Calu3 (cell line): ENCODE data around the gene CCDC127. TPM values are rescaled to one million over a fixed set of nuclear protein-coding genes. Genes with fewer than 3 reads are reported as not detected.
"Not testable (repeated sequence)": the region's sequence is repeated elsewhere in the genome, so short reads cannot be mapped to it uniquely, and the experiment has no call there.

Source experiments
- BruUV-seq: library from RNA; stranded (reverse); fragments of 400-500 nt; replicated peaks from 2 replicates; lab custom pipeline; 2021; lab: Mats Ljungman, UMichigan
- CTCF ChIA-PET: fragments of 300-600 bp; sonication (Branson Sonifier 250); formaldehyde crosslinking; loops from one replicate; lab custom pipeline; 2022; ENCODE audit warnings: antibody characterized with exemption; lab: Charles Lee
- DNase-seq: peaks from one replicate; pipeline ENCODE4 v3.0.0; 2022
- H3K27ac Mint-ChIP-seq: one replicate; pipeline ENCODE4 v1.8.0; 2022; ENCODE audit warnings: mixed read lengths; ENCODE audit not compliant: unreplicated experiment
- H3K27me3 Mint-ChIP-seq: one replicate; pipeline ENCODE4 v1.8.0; 2022; ENCODE audit warnings: mixed read lengths; ENCODE audit not compliant: unreplicated experiment
- H3K36me3 Mint-ChIP-seq: one replicate; pipeline ENCODE4 v1.8.0; 2022; ENCODE audit warnings: mild to moderate bottlenecking, moderate library complexity, mixed read lengths; ENCODE audit not compliant: insufficient read depth, unreplicated experiment
- H3K4me1 Mint-ChIP-seq: one replicate; pipeline ENCODE4 v1.8.0; 2022; ENCODE audit warnings: mild to moderate bottlenecking, low read depth, mixed read lengths; ENCODE audit not compliant: unreplicated experiment
- H3K4me3 Mint-ChIP-seq: one replicate; pipeline ENCODE4 v1.8.0; 2022; ENCODE audit warnings: mild to moderate bottlenecking, low read depth, moderate library complexity, mixed read lengths; ENCODE audit not compliant: unreplicated experiment
- H3K9me3 Mint-ChIP-seq: one replicate; pipeline ENCODE4 v1.8.0; 2022; ENCODE audit warnings: low read depth, mixed read lengths; ENCODE audit not compliant: unreplicated experiment
- intact Hi-C: fragments of 100-400 bp; cut with micrococcal nuclease; formaldehyde crosslinking; loops from one replicate; pipeline ENCODE4 v1.10.0; 2022; ENCODE audit not compliant: unreplicated experiment
- total RNA-seq: library from RNA; stranded (reverse); gene quantifications from 2 replicates; pipeline ENCODE4 v1.2.3, GENCODE V29; 2022

CCDC127 gene
- total RNA-seq, 1 experiment from 2014 or later, result 7.3 TPM

GRCh38 chr5:250396-250795 lies 32.4 kb upstream of the CCDC127 start:
- H3K36me3 Mint-ChIP-seq, result peaks cover 16% of the 10 kb centered on the region
- CTCF ChIA-PET, H3K27ac Mint-ChIP-seq: not testable (repeated sequence)

GRCh38 chr5:245717-246116 lies 27.8 kb upstream of the CCDC127 start:
- DNase-seq, H3K4me3 Mint-ChIP-seq, CTCF ChIA-PET, intact Hi-C loops, H3K4me1 Mint-ChIP-seq, BruUV-seq, H3K27me3 Mint-ChIP-seq, H3K9me3 Mint-ChIP-seq, H3K27ac Mint-ChIP-seq: not testable (repeated sequence)
- H3K36me3 Mint-ChIP-seq, result peaks cover 18% of the 10 kb centered on the region

More at GRCh38 chr5:250396-250795, 32.4 kb upstream of the CCDC127 start:
- H3K9me3 Mint-ChIP-seq, DNase-seq, H3K4me3 Mint-ChIP-seq, BruUV-seq, intact Hi-C loops, H3K27me3 Mint-ChIP-seq: not testable (repeated sequence)
- peaks cover 13% of the 10 kb centered on the region for H3K4me1 Mint-ChIP-seq

GRCh38 chr5:243683-244367 lies 25.9 kb upstream of the CCDC127 start:
- DNase-seq, result peak; percentile 11
- intact Hi-C loops, H3K27me3 Mint-ChIP-seq, H3K27ac Mint-ChIP-seq, H3K9me3 Mint-ChIP-seq, H3K4me1 Mint-ChIP-seq, BruUV-seq: not testable (repeated sequence)
- Mint-ChIP-seq H3K36me3 (peaks cover 21% of the 10 kb centered on the region), H3K4me3 (peak overlapping the region; percentile 46)
- CTCF ChIA-PET, result interaction anchor here (1.4 kb wide), 1 partner anchor 1339 kb away, joined by 3 read pairs; no protein-coding TSS in a partner anchor

- H3K4me3 Mint-ChIP-seq, H3K27ac Mint-ChIP-seq, BruUV-seq, H3K27me3 Mint-ChIP-seq, CTCF ChIA-PET, H3K4me1 Mint-ChIP-seq, DNase-seq, H3K9me3 Mint-ChIP-seq, intact Hi-C loops: not testable (repeated sequence)
- peaks cover 21% of the 10 kb centered on the region for H3K36me3 Mint-ChIP-seq
These were observed 23.2 kb upstream of the CCDC127 start for GRCh38 chr5:241045-241669.

- BruUV-seq, H3K27me3 Mint-ChIP-seq, DNase-seq, H3K27ac Mint-ChIP-seq, CTCF ChIA-PET, H3K4me1 Mint-ChIP-seq, H3K4me3 Mint-ChIP-seq, H3K9me3 Mint-ChIP-seq, intact Hi-C loops: not testable (repeated sequence)
- peaks cover 20% of the 10 kb centered on the region for H3K36me3 Mint-ChIP-seq
These were observed 22.6 kb upstream of the CCDC127 start for GRCh38 chr5:240550-240949.

GRCh38 chr5:237931-238330 lies 20.0 kb upstream of the CCDC127 start:
- DNase-seq, BruUV-seq, H3K27ac Mint-ChIP-seq, H3K4me3 Mint-ChIP-seq, H3K4me1 Mint-ChIP-seq, H3K9me3 Mint-ChIP-seq, intact Hi-C loops, CTCF ChIA-PET, H3K27me3 Mint-ChIP-seq: not testable (repeated sequence)
- peaks cover 30% of the 10 kb centered on the region for H3K36me3 Mint-ChIP-seq

- BruUV-seq, H3K27me3 Mint-ChIP-seq, CTCF ChIA-PET, H3K4me1 Mint-ChIP-seq, DNase-seq, H3K9me3 Mint-ChIP-seq, intact Hi-C loops, H3K4me3 Mint-ChIP-seq, H3K27ac Mint-ChIP-seq: not testable (repeated sequence)
- peaks cover 20% of the 10 kb centered on the region for H3K36me3 Mint-ChIP-seq
These were observed 17.6 kb upstream of the CCDC127 start for GRCh38 chr5:235527-235926.
